GM18517 (cell line): ENCODE measurements around the gene TOB2.

Experiments
- ATAC-seq: cut with Tn5 transposase; IDR thresholded peaks from one replicate; pipeline ENCODE4 v1.9.1; 2021; ENCODE audit warnings: mild to moderate bottlenecking, moderate library complexity; ENCODE audit not compliant: unreplicated experiment

TOB2 gene

GRCh38 chr22:41394012-41394356, 52.6 kb downstream of the TOB2 start:
- no peak for ATAC-seq

- no peak for ATAC-seq
These were observed 59.3 kb downstream of the TOB2 start for GRCh38 chr22:41387341-41387740.

- ATAC-seq, result no peak
These were observed 62.5 kb downstream of the TOB2 start for GRCh38 chr22:41384128-41384527.
